Endothelial cell of umbilical vein (primary cell): ENCODE results near the gene CYP20A1. TPM values are rescaled to one million over a fixed set of nuclear protein-coding genes. Genes with fewer than 3 reads are reported as not detected.

Experiments
- BruUV-seq: library from RNA; stranded (reverse); fragments of 400-500 nt; replicated peaks from 2 replicates; lab custom pipeline; 2021; lab: Mats Ljungman, UMichigan
- CTCF ChIA-PET: fragments of 300-600, 350-600 bp; sonication (Branson Sonifier 250); formaldehyde crosslinking; loops from one replicate; lab custom pipeline; 2021; ENCODE audit warnings: antibody characterized with exemption, inconsistent platforms; lab: Charles Lee
- POLR2A ChIA-PET: fragments of 300-600, 350-600 bp; sonication (Branson Sonifier 250); formaldehyde crosslinking; loops from one replicate; lab custom pipeline; 2021; ENCODE audit warnings: antibody characterized with exemption, inconsistent platforms; lab: Charles Lee
- DNase-seq: peaks from one replicate; pipeline ENCODE4 v3.0.0-alpha.2; 2011; ENCODE audit warnings: low read depth, low spot score
- FAIRE-seq: peaks from 2 replicates; lab custom pipeline; 2011; peaks lifted over from hg19 to GRCh38; lab: Jason Lieb, UNC
- H2AFZ ChIP-seq: 2 replicates; pipeline ENCODE4 v1.6.0; 2012; ENCODE audit warnings: low read depth, low read length, control low read depth, inconsistent platforms
- H3K27ac ChIP-seq: 2 replicates; pipeline ENCODE4 v1.5.1; 2011; ENCODE audit warnings: low read depth, mild to moderate bottlenecking, control low read depth, low read length, moderate library complexity; ENCODE audit not compliant: insufficient read depth
- H3K27me3 ChIP-seq, 2 experiments: 2 replicates each; pipeline versions ENCODE4 v1.6.0 to v1.6.1; 2011; ENCODE audit warnings: low read length in 2 of 2, mixed read lengths in 1 of 2; ENCODE audit not compliant: control insufficient read depth in 2 of 2, insufficient read depth in 2 of 2
- H3K36me3 ChIP-seq, 2 experiments: 2 replicates in 1 of 2; 3 replicates in 1 of 2; pipeline ENCODE4 v1.5.1; 2011; ENCODE audit warnings: low read length in 2 of 2, mild to moderate bottlenecking in 1 of 2, moderate library complexity in 1 of 2; ENCODE audit not compliant: control insufficient read depth in 2 of 2, insufficient read depth in 2 of 2; ENCODE audit errors: extremely low read depth in 1 of 2
- H3K4me1 ChIP-seq: 3 replicates; pipeline ENCODE4 v1.5.1; 2011; ENCODE audit warnings: mild to moderate bottlenecking, low read length; ENCODE audit not compliant: control insufficient read depth, insufficient read depth; ENCODE audit errors: extremely low read depth
- H3K4me2 ChIP-seq: 2 replicates; pipeline ENCODE4 v1.6.1; 2011; ENCODE audit warnings: low read length, control low read depth, mixed read lengths; ENCODE audit not compliant: insufficient read depth
- H3K4me3 ChIP-seq, 3 experiments: fragments of 200-600 bp in 1 of 3; sonication (generic), shearing (Covaris generic) in 1 of 3; replicated peaks in 1 of 3; 2 replicates each; pipeline ENCODE4 v1.5.1; 2011 to 2016; ENCODE audit warnings: control low read depth in 3 of 3, low read length in 3 of 3, mild to moderate bottlenecking in 2 of 3, inconsistent platforms in 1 of 3, low read depth in 1 of 3, moderate library complexity in 1 of 3; ENCODE audit not compliant: insufficient read depth in 1 of 3
- H3K79me2 ChIP-seq: 2 replicates; pipeline ENCODE4 v1.6.0; 2012; ENCODE audit warnings: low read length, inconsistent platforms; ENCODE audit not compliant: control insufficient read depth, insufficient read depth
- H3K9ac ChIP-seq: replicated peaks from 2 replicates; pipeline ENCODE3; 2011; ENCODE audit warnings: low read length, control low read depth; ENCODE audit not compliant: insufficient read depth; ENCODE audit errors: extremely low read depth
- H3K9me1 ChIP-seq: replicated peaks from 3 replicates; pipeline ENCODE4 v1.6.0; 2011; ENCODE audit warnings: mild to moderate bottlenecking, low read length; ENCODE audit not compliant: control insufficient read depth, insufficient read depth; ENCODE audit errors: extremely low read depth
- H3K9me3 ChIP-seq: replicated peaks from 2 replicates; pipeline ENCODE4 v1.5.1; 2012; ENCODE audit warnings: low read length, inconsistent platforms; ENCODE audit not compliant: control insufficient read depth, insufficient read depth
- H4K20me1 ChIP-seq: replicated peaks from 2 replicates; pipeline ENCODE3; 2011; ENCODE audit warnings: mild to moderate bottlenecking, low read length; ENCODE audit not compliant: control insufficient read depth, insufficient read depth; ENCODE audit errors: extremely low read depth
- EZH2 ChIP-seq: IDR thresholded peaks from 2 replicates; pipeline ENCODE4 v1.6.1; 2012; ENCODE audit warnings: borderline replicate concordance, low read depth, mild to moderate bottlenecking, moderate library complexity, low read length, inconsistent platforms; ENCODE audit not compliant: severe bottlenecking
- GATA2 ChIP-seq: IDR thresholded peaks from 2 replicates; pipeline ENCODE4 v1.7.0; 2011; ENCODE audit warnings: low read depth, mild to moderate bottlenecking, moderate library complexity, mixed read lengths, low read length; ENCODE audit not compliant: insufficient read length, insufficient read depth
- POLR2A ChIP-seq: IDR thresholded peaks from 2 replicates; pipeline ENCODE4 v1.6.1; 2012; ENCODE audit warnings: low read depth, mild to moderate bottlenecking, control low read depth, low read length
- POLR2AphosphoS5 ChIP-seq: IDR thresholded peaks from 2 replicates; pipeline ENCODE4 v1.6.1; 2012; ENCODE audit warnings: low read depth, mild to moderate bottlenecking, control low read depth, low read length, moderate library complexity; ENCODE audit not compliant: insufficient read depth
- dilution Hi-C: fragments of 300-500 bp; cut with MboI; formaldehyde crosslinking; loops from one replicate; pipeline ENCODE4 v1.15.0; 2019; ENCODE audit warnings: low sequenced_read_pairs; ENCODE audit not compliant: extremely low pct_ligation_motif_present
- intact Hi-C: fragments of 100-400 bp; cut with micrococcal nuclease; formaldehyde crosslinking; loops from one replicate; pipeline ENCODE4 v1.10.0; 2022
- polyA plus RNA-seq, 4 experiments: library from polyadenylated mRNA; depleted of rRNA in 3 of 4; stranded (reverse) in 3 of 4; unstranded in 1 of 4; fragments of >200 nt; gene quantifications; 2 replicates each; pipeline versions ENCODE4 v1.2.1 to v1.2.3, GENCODE V29; 2011 to 2012; ENCODE audit warnings: missing spikeins in 1 of 4
- total RNA-seq: library from RNA; stranded (reverse); gene quantifications from 2 replicates; pipeline ENCODE4 v1.2.3, GENCODE V29; 2021
- TF ChIP-seq, protein P1 (sequence below): IDR thresholded peaks from 2 replicates; pipeline ENCODE4 v1.6.1; 2011; ENCODE audit not compliant: insufficient read depth, insufficient read length
- TF ChIP-seq, protein P2 (sequence below), 2 donors: IDR thresholded peaks; 1 replicate in 1 of 2; 2 replicates in 1 of 2; pipeline ENCODE4 v1.5.1; 2011; ENCODE audit warnings: low read length in 2 of 2, mild to moderate bottlenecking in 2 of 2, moderate library complexity in 2 of 2, control low read depth in 1 of 2, inconsistent platforms in 1 of 2, low read depth in 1 of 2; ENCODE audit not compliant: insufficient read depth in 1 of 2; ENCODE audit errors: extremely low read depth in 1 of 2

CYP20A1 gene
- total and polyA plus RNA-seq, 2 donors (not counting 3 experiments of a cell fraction or from before 2014, with no cell fraction given), result 9.6 to 26.5 TPM

DNA sequence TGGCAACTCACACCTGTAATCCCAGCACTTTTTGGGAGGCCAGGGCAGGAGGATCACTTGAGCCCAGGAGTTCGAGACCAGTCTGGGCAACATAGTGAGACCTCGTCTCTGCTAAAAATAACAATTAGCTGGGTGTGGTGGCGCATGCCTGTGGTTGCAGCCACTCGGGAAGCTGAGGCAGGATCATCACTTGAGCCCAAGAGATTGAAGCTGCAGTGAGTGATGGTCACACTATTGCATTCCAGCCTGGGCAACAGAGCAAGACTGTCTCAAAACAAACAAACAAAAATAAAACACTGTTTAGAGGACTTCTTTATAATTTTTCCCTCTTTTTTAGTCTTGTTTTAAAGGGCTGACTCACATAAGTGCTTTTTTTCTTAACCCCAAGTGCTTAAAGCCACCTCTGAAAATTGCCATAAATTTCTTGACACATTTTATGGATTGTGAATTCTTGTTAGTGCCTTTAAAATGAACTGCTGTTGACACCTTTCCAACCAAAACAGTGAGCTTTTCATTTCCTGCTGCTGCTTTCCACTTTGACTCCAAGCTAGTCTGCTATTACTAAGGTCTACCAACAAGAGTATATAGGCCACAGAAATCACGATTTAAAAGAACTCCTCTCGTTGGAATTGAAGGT lies 41.7 kb downstream of the CYP20A1 start:
- TF ChIP-seq, protein P1, sequence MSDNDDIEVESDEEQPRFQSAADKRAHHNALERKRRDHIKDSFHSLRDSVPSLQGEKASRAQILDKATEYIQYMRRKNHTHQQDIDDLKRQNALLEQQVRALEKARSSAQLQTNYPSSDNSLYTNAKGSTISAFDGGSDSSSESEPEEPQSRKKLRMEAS, result no peak
- TF ChIP-seq POLR2AphosphoS5 (no peak), EZH2 (no peak), GATA2 (no peak), POLR2A (no peak)
- TF ChIP-seq, protein P2, sequence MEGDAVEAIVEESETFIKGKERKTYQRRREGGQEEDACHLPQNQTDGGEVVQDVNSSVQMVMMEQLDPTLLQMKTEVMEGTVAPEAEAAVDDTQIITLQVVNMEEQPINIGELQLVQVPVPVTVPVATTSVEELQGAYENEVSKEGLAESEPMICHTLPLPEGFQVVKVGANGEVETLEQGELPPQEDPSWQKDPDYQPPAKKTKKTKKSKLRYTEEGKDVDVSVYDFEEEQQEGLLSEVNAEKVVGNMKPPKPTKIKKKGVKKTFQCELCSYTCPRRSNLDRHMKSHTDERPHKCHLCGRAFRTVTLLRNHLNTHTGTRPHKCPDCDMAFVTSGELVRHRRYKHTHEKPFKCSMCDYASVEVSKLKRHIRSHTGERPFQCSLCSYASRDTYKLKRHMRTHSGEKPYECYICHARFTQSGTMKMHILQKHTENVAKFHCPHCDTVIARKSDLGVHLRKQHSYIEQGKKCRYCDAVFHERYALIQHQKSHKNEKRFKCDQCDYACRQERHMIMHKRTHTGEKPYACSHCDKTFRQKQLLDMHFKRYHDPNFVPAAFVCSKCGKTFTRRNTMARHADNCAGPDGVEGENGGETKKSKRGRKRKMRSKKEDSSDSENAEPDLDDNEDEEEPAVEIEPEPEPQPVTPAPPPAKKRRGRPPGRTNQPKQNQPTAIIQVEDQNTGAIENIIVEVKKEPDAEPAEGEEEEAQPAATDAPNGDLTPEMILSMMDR (IDR thresholded peaks at IDR 0.05; ENCODE audit: extremely low read depth in 1 of 2, insufficient read depth in 1 of 2, low read depth in 1 of 2, low read length in 2 of 2), result no peak
- H4K20me1 ChIP-seq, result no peaks in the 10 kb centered on the region
- DNase-seq (peak; percentile 96), FAIRE-seq (peak; percentile 84)
- H3K27me3 ChIP-seq, result no peaks in the 10 kb centered on the region
- no peak overlapping the region for H2AFZ ChIP-seq
- intact Hi-C loops, result loop anchor here (1.0 to 5.0 kb wide), 2 partner anchors 122 to 535 kb away; no protein-coding TSS in a partner anchor
- peaks cover 17% of the 10 kb centered on the region for H3K4me1 ChIP-seq
- H3K9me3 ChIP-seq, result no peaks in the 10 kb centered on the region
- H3K79me2 ChIP-seq, result no peaks in the 10 kb centered on the region
- ChIA-PET CTCF (interaction anchor here (0.6 to 2.9 kb wide), 7 partner anchors 16 to 629 kb away, joined by 3 to 14 read pairs (median 3); partner anchors contain the start of gene ABI2), POLR2A (no interaction called here)
- H3K4me2 ChIP-seq, result no peak overlapping the region
- no peaks in the 10 kb centered on the region for H3K9me1 ChIP-seq
- peak overlapping the region; percentile 20 for H3K27ac ChIP-seq
- dilution Hi-C loops, result no loop called here
- no TSS peak for BruUV-seq
- H3K36me3 ChIP-seq, result peaks cover 5 to 13% of the 10 kb centered on the region in 2 experiments
- H3K9ac ChIP-seq, result peak overlapping the region; percentile 17
- H3K4me3 ChIP-seq, result no peak overlapping the region
